IMR-90 (cell line): Measurements from ENCODE around the gene PAK5. TPM values are rescaled to one million over a fixed set of nuclear protein-coding genes. Genes with fewer than 3 reads are reported as not detected.

Experiments
- ATAC-seq: fragments of 200-7000 bp; cut with Tn5 transposase; 2 replicates; pipeline ENCODE4 v1.9.1; 2020; ENCODE audit warnings: low read depth, mild to moderate bottlenecking, moderate library complexity
- BruUV-seq: library from RNA; stranded (reverse); fragments of 400-500 nt; replicated peaks from 2 replicates; lab custom pipeline; 2021; lab: Mats Ljungman, UMichigan
- CTCF ChIA-PET: fragments of 300-600 bp; formaldehyde crosslinking; extraction: SDS; loops from one replicate; lab custom pipeline; 2021; ENCODE audit warnings: antibody characterized with exemption; lab: Yijun Ruan, JAX
- POLR2A ChIA-PET: fragments of 300-600 bp; sonication (Branson Sonifier 250); formaldehyde crosslinking; loops from one replicate; lab custom pipeline; 2022; ENCODE audit warnings: antibody characterized with exemption; ENCODE audit not compliant: unreplicated experiment; lab: Charles Lee
- DNase-seq: peaks from one replicate; pipeline ENCODE4 v3.0.0; 2013
- H2AFZ ChIP-seq: replicated peaks from 2 replicates; pipeline ENCODE3; 2013; ENCODE audit warnings: low read length, mild to moderate bottlenecking; ENCODE audit not compliant: poor library complexity
- H2AK5ac ChIP-seq: 2 replicates; pipeline ENCODE4 v1.6.1; 2013; ENCODE audit warnings: low read depth, low read length, inconsistent platforms
- H2AK9ac ChIP-seq: replicated peaks from 2 replicates; pipeline ENCODE3; 2013; ENCODE audit warnings: mild to moderate bottlenecking, low read depth, low read length, moderate library complexity; ENCODE audit not compliant: poor library complexity
- H2BK120ac ChIP-seq: 2 replicates; pipeline ENCODE4 v1.6.1; 2013; ENCODE audit warnings: low read depth, low read length, inconsistent platforms
- H2BK15ac ChIP-seq: 3 replicates; pipeline ENCODE4 v1.6.1; 2013; ENCODE audit warnings: low read depth, low read length, inconsistent platforms
- H2BK20ac ChIP-seq: 2 replicates; pipeline ENCODE4 v1.6.1; 2013; ENCODE audit warnings: low read depth, mild to moderate bottlenecking, inconsistent platforms, low read length, moderate library complexity
- H2BK5ac ChIP-seq: 2 replicates; pipeline ENCODE4 v1.6.1; 2013; ENCODE audit warnings: mild to moderate bottlenecking, low read depth, low read length, inconsistent platforms; ENCODE audit not compliant: poor library complexity, severe bottlenecking
- H3K14ac ChIP-seq: replicated peaks from 2 replicates; pipeline ENCODE4 v1.6.1; 2013; ENCODE audit warnings: low read depth, low read length, inconsistent platforms
- H3K18ac ChIP-seq: 2 replicates; pipeline ENCODE4 v1.6.1; 2013; ENCODE audit warnings: low read depth, low read length, control low read depth
- H3K23ac ChIP-seq: 2 replicates; pipeline ENCODE4 v1.6.1; 2013; ENCODE audit warnings: low read depth, low read length, inconsistent platforms
- H3K27ac ChIP-seq: 2 replicates; pipeline ENCODE4 v1.5.1; 2013; ENCODE audit warnings: mild to moderate bottlenecking, control low read depth, low read length; ENCODE audit not compliant: insufficient read depth
- H3K27me3 ChIP-seq: 2 replicates; pipeline ENCODE4 v1.6.1; 2013; ENCODE audit warnings: low read length; ENCODE audit not compliant: control insufficient read depth, insufficient read depth
- H3K36me3 ChIP-seq: 2 replicates; pipeline ENCODE4 v1.6.1; 2013; ENCODE audit warnings: low read length, mixed read lengths; ENCODE audit not compliant: control insufficient read depth, insufficient read depth
- H3K4ac ChIP-seq: 2 replicates; pipeline ENCODE4 v1.6.1; 2013; ENCODE audit warnings: low read depth, low read length, inconsistent platforms
- H3K4me1 ChIP-seq: 2 replicates; pipeline ENCODE4 v1.6.1; 2013; ENCODE audit warnings: low read length, mixed read lengths; ENCODE audit not compliant: control insufficient read depth, insufficient read depth
- H3K4me2 ChIP-seq: 2 replicates; pipeline ENCODE4 v1.6.1; 2013; ENCODE audit warnings: low read depth, mild to moderate bottlenecking, control low read depth, low read length, moderate library complexity
- H3K4me3 ChIP-seq: 2 replicates; pipeline ENCODE4 v1.5.1; 2013; ENCODE audit warnings: low read depth, mild to moderate bottlenecking, control low read depth, low read length, moderate library complexity; ENCODE audit not compliant: insufficient read depth
- H3K56ac ChIP-seq: 2 replicates; pipeline ENCODE4 v1.6.1; 2013; ENCODE audit warnings: low read length, inconsistent platforms; ENCODE audit not compliant: insufficient read depth; ENCODE audit errors: extremely low read depth
- H3K79me1 ChIP-seq, 2 experiments: 2 replicates each; pipeline ENCODE4 v1.6.1; 2013; ENCODE audit warnings: low read length in 2 of 2, inconsistent platforms in 1 of 2, low read depth in 1 of 2
- H3K9ac ChIP-seq: 2 replicates; pipeline ENCODE4 v1.6.1; 2013; ENCODE audit warnings: low read depth, low read length, control low read depth
- H3K9me1 ChIP-seq: 2 replicates; pipeline ENCODE4 v1.6.1; 2013; ENCODE audit warnings: low read length, inconsistent platforms; ENCODE audit not compliant: insufficient read depth
- H3K9me3 ChIP-seq: 2 replicates; pipeline ENCODE4 v1.6.1; 2013; ENCODE audit warnings: low read length; ENCODE audit not compliant: control insufficient read depth, insufficient read depth
- H4K20me1 ChIP-seq: 2 replicates; pipeline ENCODE4 v1.6.1; 2013; ENCODE audit warnings: low read length, inconsistent platforms; ENCODE audit not compliant: insufficient read depth
- H4K5ac ChIP-seq: 2 replicates; pipeline ENCODE4 v1.6.1; 2013; ENCODE audit warnings: mild to moderate bottlenecking, low read depth, low read length, control low read depth
- H4K8ac ChIP-seq, 2 experiments: 2 replicates each; pipeline ENCODE4 v1.6.1; 2013; ENCODE audit warnings: low read depth in 2 of 2, low read length in 2 of 2, control low read depth in 1 of 2, inconsistent platforms in 1 of 2
- H4K91ac ChIP-seq: 2 replicates; pipeline ENCODE4 v1.6.1; 2013; ENCODE audit warnings: low read depth, low read length, inconsistent platforms; ENCODE audit not compliant: insufficient read depth
- FOS ChIP-seq: fragments of 150-350 bp; IDR thresholded peaks from 2 replicates; pipeline ENCODE4 v1.6.1; 2016; ENCODE audit warnings: low read depth, low read length
- MXI1 ChIP-seq: IDR thresholded peaks from 2 replicates; pipeline ENCODE4 v1.6.1; 2012; ENCODE audit warnings: low read depth, mild to moderate bottlenecking, low read length, moderate library complexity, borderline replicate concordance
- NFE2L2 ChIP-seq: fragments of 150-350 bp; IDR thresholded peaks from 2 replicates; pipeline ENCODE4 v1.6.1; 2016; ENCODE audit warnings: low read depth, mild to moderate bottlenecking, low read length
- POLR2A ChIP-seq: IDR thresholded peaks from 2 replicates; pipeline ENCODE4 v1.6.1; 2012; ENCODE audit warnings: mild to moderate bottlenecking, low read depth, low read length
- RCOR1 ChIP-seq: IDR thresholded peaks from 2 replicates; pipeline ENCODE4 v1.6.1; 2012; ENCODE audit warnings: mild to moderate bottlenecking, low read length, improper control_type of control experiment; ENCODE audit not compliant: insufficient replicate concordance
- SMC3 ChIP-seq: fragments of 150-350 bp; IDR thresholded peaks from 2 replicates; pipeline ENCODE4 v1.6.1; 2016; ENCODE audit warnings: low read depth, mild to moderate bottlenecking, antibody characterized with exemption, low read length, moderate library complexity
- WGBS, 2 experiments: methylation state at CpG; one replicate each; pipeline versions ENCODE4 v1.1.5 to v1.1.7; 2013; ENCODE audit warnings: missing lambda C conversion rate in 2 of 2; ENCODE audit not compliant: insufficient read length in 1 of 2; ENCODE audit errors: extremely low coverage in 2 of 2; 5-methylcytosine and 5-hydroxymethylcytosine counted together
- dilution Hi-C: fragments of 300-500 bp; cut with HindIII; formaldehyde crosslinking; loops from one replicate; pipeline ENCODE4 v1.14.3; 2018; ENCODE audit warnings: low sequenced_read_pairs; ENCODE audit not compliant: unreplicated experiment
- in situ Hi-C: fragments of 300-500 bp; cut with MboI; formaldehyde crosslinking; loops from 3 replicates; pipeline ENCODE4 v1.14.3; 2019; ENCODE audit warnings: low sequenced_read_pairs, inconsistent platforms, mixed read lengths
- intact Hi-C: fragments of 100-400 bp; cut with micrococcal nuclease; formaldehyde crosslinking; loops from 2 replicates; pipeline ENCODE4 v1.10.0; 2022
- polyA plus RNA-seq, 3 experiments: library from polyadenylated mRNA; depleted of rRNA; stranded (reverse); fragments of >200 nt; gene quantifications; 2 replicates each; pipeline ENCODE4 v1.2.3, GENCODE V29; 2012; ENCODE audit warnings: low replicate concordance in 1 of 3
- total RNA-seq: library from RNA; depleted of rRNA; stranded (reverse); fragments of >200 nt; gene quantifications from 2 replicates; pipeline ENCODE4 v1.2.3, GENCODE V29; 2012

Gene PAK5
- total and polyA plus RNA-seq, 2 of the 4 experiments (the other 2 are of a cell fraction) = not detected

DNA sequence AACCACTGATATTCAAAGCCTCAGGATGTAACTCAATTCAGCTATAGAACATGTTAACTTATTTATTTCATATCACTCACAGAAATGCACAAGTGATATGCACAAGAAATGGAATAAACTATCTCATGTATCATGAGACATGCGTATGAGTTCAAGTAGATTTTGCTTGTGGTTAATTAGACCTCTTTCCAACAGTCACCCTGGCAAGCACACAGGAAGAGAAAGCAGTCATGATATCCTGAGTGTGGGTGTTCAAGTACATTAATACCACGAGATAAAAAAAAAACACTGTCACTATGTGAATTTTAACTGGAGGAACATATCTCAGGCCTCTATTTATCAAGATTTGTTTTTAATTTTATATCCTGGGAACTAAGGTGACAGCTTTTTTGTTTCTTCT, 260.3 kb downstream of the PAK5 start:
- Histone ChIP-seq H3K9me3 (no peaks in the 10 kb centered on the region), H3K79me1 (no peaks in the 10 kb centered on the region), H3K9me1 (no peaks in the 10 kb centered on the region), H4K20me1 (no peaks in the 10 kb centered on the region), H4K8ac (no peak overlapping the region), H3K9ac (no peak overlapping the region), H2BK5ac (no peak overlapping the region), H2BK120ac (no peak overlapping the region), H2AFZ (no peak overlapping the region), H3K4ac (no peak overlapping the region), H3K23ac (no peak overlapping the region), H3K36me3 (no peaks in the 10 kb centered on the region), H3K4me2 (no peak overlapping the region), H3K56ac (no peak overlapping the region), H2AK5ac (no peak overlapping the region), H3K27me3 (peaks cover 13% of the 10 kb centered on the region), H2BK20ac (no peak overlapping the region), H3K27ac (no peak overlapping the region), H4K91ac (no peak overlapping the region), H2AK9ac (no peak overlapping the region), H3K18ac (no peak overlapping the region), H3K4me3 (no peak overlapping the region), H4K5ac (no peak overlapping the region), H3K14ac (no peak overlapping the region), H2BK15ac (no peak overlapping the region), H3K4me1 (no peaks in the 10 kb centered on the region)
- ATAC-seq (no peak), DNase-seq (no peak)
- intact Hi-C loops (no loop called here), dilution Hi-C loops (no loop called here), in situ Hi-C loops (no loop called here)
- CTCF ChIA-PET = interaction anchor here (0.6 to 1.1 kb wide), 2 partner anchors 20 to 547 kb away, joined by 4 to 5 read pairs; no protein-coding TSS in a partner anchor
- TF ChIP-seq SMC3 = no peak
- no peak for TF ChIP-seq RCOR1
- TF ChIP-seq FOS = no peak
- no peak for TF ChIP-seq MXI1
- no peak for TF ChIP-seq POLR2A
- no peak for TF ChIP-seq NFE2L2
- BruUV-seq = no TSS peak
- POLR2A ChIA-PET = no interaction called here
- no CpG with 5 or more reads among the region's 2 CpGs for WGBS, 2 experiments
